ENCODE results near the gene SIVA1. TPM values are rescaled to one million over a fixed set of nuclear protein-coding genes. Genes with fewer than 3 reads are reported as not detected.
A peak's percentile ranks its signal among the peaks of the same experiment; 100 is the strongest.

SIVA1 gene
- polyA plus RNA-seq, 1 donor = 71.9 TPM

DNA sequence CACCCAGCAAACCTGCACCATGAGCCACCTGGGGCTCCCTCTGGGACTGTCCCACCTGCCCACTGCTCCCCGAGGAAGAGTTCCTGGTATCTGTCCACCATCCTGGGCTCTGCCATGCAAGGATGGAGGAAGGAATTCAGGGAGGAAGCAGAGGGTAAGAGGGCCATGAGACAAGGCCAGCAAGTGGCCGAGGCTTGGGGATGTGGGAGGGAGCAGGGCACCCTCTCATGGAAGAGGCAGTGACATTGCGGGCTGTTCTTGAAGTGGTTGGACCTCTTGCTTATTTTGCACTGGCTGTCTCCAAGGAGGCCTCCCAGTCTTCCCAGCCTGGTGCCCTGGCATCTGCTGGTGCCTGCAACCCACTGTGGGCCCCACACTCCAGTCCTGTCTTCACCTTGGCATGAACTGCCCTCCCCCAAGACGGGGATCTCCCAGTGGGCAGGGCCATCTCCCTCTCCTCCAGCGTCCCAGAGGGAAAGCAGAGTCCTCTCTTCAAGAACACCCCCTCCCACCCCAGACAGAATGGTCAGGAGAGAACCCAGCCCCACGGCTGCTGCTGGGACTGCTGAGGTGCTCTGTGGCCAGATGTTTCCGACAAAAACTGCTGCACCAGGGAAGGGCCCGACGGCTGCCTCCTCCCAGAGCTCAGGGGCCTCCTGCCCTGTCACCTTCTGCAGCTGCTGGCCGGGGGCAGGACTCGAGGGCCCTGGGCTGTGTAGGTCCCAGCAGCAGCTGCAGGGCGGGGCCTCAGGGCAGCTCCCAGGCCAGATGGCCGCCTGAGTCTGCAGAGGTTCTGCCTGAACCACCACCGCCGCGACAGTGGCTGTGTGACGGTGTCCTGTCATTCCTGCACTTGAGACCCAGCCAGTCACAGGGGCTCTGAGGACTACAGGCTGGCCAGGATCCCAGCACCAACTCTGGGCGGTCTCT is 44.4 kb downstream of the SIVA1 start:
- DNase-seq (ENCODE audit: low read depth) = no peak

GRCh38 chr14:104798300-104799243 is 45.6 kb downstream of the SIVA1 start:
- DNase-seq (ENCODE audit: low read depth) = no peak

DNA sequence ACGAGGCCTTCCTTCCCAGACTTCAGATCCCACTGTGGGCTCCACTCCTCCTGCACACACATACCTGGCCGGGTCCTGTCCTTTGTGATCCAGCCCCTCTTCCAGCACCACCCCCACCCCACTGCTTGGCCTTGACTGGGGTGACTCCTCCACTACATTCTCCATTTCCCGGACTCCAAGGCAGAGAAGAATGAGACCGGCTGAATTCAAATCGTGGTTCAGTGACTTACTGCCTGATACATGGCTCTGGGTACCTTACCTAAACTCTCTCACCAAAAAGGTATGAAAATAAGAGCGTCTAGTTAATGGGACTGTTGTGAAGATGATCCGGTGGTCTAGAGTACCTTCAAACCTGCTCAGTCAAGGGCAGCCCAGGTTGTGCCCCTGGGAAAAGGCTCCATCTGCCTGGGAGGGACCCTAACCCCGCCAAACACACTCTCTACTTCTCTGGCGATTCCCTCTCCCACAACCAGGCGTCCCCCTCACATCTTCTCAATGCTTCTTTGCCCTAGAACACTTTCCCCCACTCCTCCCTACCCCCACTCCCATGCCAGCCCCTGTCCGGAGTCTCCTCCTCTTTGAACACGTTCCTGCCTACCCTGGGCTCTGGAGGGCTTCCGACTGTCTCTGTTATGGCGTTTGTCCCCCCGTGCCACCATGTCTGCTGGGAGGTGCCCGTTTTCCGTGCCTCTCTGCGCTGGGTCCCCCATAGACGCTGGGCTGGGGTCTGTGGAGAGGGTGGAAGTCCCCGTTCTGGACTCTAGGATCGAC is 46.5 kb downstream of the SIVA1 start:
- DNase-seq (ENCODE audit: low read depth) = no peak

DNA sequence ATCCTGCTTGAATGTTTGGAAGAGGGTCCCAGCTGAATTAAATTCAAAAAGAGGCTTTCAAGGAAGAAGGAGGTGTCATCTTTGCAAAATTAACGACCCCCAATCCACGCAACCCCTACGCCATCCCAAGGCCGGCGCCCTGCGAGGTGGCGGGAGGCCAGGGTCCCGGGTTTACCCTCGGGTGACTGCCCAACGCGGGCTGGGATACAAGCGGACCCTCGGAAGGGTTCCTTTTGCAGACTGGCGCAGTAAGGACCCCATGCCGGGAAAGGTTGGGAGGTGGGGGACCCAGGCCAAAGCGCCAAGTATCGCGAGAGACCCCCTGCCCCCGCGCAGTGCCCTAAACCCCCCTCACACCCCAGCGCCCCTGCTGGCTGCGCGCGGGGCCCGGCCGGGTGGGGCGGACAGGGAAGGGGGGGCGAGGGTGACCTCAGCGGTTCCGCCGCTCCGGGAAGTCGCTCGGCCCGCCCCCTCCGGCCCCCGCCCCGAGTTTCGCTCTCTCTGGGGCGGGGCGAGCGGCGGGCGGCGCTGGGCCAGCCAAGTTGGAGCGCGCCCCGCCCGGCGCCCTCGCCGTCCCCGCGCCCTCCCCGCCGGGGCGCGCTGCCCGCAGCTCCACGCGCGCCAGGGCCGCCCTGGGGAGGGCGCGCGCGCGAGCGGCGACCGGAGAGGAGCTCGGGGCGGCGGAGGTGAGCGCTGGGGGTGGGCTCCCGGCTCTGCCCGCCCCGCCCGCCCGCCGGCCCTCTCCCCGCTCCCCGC is 47.2 kb downstream of the SIVA1 start:
- peak; percentile 22 for DNase-seq (ENCODE audit: low read depth)

GRCh38 chr14:104800771-104801519 is 48.0 kb downstream of the SIVA1 start, which contains the start of gene ZBTB42:
ZBTB42 (plus strand) TSS chr14:104801101; CDS start chr14:104801198, 97 bp downstream.
- no peak for DNase-seq (ENCODE audit: low read depth)

- DNase-seq (ENCODE audit: low read depth) = no peak
Measured at GRCh38 chr14:104801520-104802393, 48.8 kb downstream of the SIVA1 start.

DNA sequence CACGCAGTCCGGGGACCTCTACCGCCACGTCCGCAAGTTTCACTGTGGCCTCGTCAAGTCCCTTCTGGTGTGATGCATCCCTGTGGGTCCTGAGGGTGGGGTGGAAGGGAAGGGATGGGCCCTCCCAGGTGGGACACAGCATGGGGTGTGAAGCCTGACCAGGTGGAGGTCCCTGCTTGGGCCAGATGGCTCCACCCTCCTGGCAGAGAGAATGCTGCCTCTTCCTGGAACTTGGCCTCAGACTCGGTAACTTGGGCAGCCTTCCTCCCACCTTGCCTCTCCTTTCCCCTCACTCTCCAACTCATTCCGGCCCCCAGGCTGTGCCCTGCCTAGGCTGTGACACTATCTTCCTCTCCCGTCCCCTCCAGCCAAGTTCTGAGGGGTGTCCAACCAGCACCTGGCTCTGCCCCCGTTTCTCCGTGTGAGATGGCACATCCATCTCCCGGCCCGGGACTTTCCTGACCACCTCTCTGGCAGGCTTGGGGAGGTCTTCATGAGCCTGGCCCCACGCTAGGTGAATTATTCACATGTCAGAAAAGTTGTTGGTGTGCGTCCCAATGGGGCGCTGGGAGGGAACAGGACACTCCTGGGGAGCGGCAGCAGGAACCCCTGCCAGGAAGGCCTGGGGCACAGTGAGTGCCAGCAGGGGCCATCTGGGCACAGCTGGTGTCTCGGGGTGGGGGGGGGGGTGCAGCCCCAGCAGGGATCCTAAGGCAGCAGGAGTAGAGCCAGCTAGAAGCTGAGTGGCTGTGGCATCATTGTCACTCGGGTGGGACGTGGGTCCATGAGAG is 49.6 kb downstream of the SIVA1 start:
- DNase-seq (ENCODE audit: low read depth) = no peak

DNA sequence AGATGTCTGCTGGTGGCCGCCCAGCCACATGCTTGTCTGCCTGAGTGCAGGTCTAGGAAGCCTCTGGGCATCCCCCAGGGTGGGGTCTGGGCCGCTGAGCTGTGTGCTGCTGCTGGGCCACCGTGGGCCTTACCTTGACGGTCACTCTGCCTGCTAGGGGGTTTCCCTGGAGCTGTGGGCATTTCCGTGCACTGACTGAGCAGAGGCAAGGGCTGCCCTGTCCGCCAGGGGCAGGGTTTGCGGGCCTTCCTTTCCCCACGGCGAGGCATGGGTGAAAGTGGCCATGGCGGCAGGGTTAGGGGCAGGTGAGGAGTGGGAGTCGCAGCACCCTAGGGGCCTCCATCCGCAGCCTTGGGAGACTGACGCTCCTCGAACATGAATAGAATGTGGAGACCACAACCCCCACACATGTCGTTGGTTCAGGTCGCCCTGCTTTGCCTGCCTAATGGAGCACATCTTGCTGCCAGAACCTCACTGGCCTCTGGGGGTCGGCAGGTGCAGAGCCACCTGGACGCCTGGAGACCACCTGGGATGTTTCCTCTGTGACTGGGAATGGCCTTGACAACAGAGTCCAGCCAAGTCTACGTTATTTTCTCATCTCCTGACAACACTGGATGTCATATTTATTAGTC is 50.4 kb downstream of the SIVA1 start:
- no peak for DNase-seq (ENCODE audit: low read depth)

DNA sequence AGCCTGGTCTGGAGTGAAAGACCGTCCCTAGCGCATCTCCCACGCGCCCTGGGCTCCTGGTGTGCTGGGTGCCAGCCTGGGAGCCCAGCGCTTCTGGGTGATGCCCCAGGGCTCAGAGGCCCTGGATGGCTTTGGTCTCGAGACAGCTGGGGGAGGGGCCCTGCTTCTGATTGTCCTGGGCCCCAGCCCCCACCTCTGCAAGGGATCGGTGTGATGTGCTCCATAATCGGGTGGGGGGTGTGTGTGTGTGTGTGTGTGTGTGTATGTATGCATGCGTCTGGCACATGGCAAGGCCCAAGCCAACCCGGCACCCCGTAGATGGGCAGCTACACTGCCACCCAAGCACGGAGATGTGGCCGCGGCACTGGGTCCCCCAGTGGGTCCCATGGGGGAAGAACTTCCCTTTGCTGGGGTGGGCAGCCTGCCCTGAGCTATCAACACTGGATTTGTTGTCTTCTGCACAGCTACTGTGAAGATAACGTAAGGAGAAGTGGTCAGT is 51.0 kb downstream of the SIVA1 start:
- no peak for DNase-seq (ENCODE audit: low read depth)

- no peak for DNase-seq (ENCODE audit: low read depth)
Measured at GRCh38 chr14:104804481-104805325, 51.8 kb downstream of the SIVA1 start.

DNA sequence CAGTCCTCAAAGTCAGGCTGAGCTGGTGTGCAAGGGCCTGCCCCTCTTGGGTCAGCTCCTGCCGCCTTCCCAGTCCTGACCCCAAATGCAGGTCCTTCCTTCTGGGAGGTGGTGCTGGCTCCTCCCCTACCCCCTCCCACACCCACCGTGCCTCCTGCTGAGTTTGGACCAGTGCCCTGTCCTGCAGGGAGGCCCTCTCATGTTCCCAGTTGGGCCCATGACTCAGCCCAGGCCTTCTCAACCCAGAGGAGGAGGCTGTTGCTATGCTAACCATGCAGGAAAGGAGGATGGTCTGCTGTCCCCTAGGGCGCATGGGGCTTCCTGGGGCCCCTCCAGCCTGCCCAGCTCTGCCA is 52.4 kb downstream of the SIVA1 start:
- DNase-seq (ENCODE audit: low read depth) = no peak

DNA sequence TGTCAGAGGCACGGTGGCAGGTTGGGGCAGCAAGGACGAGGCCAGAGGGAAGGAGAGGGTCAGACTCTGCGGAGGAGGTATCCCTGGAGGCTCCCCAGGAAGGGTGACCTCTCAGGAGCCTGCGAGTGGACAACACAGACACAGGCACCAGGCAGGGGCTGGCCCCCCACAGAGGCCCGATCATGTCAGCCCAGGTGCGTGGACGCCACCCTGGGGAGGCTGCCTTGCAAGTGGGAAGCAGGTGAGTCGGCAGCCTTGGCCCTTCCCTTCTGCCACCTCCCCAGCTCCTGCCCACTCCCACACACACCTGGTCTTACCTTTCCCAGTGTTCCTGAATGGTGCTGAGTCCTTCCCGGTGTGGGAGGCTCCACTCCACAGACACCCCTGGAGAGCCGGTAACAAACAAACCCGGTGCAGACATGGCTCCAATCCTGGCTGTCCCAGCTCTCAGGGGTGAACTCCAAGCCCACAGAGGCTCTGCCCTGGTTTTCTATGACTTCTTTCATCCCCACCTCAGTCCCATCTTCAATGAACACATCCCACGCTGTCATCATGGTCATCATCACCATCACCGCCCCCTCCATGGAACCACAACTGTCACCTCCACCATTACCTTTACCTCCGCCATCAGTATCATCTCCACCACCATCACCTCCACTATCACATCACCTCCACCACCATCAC is 53.1 kb downstream of the SIVA1 start:
- no peak for DNase-seq (ENCODE audit: low read depth)

DNA sequence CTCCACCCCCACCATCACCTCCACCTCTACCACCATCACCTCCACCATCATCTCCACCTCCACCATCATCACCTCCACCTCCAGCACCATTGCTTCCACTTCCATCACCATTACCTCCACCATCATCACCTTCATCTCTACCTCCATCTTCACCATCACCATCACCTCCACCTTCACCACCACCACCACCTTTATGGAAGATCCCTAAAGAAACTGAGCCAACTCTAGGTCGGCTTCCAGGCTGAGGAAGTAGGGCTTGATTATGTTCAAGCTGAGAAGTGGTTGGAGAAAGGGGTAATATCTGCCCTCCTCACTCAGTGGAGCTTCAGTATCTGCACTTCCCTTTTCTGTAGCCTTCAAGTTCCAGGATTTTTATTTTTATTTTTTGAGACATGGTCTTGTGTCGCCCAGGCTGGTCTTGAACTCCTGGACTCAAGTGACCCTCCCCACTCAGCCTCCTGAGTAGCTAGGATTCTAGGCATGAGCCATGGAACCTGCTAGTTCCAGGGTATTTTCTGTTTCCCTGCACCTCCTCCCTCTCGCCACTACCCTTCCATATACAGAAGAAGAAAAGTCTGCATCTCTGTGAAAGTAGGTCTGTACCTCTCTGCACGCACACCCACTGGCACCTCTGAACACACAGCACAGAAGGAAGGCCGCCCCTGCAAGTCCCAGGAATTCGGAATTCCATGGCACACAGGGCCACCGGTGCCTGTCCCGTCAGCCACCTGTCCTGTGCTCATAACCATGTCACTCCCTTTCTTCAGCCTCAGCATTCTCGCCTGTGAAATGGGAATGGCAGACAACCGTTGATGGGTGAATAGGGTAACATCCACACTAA is 53.9 kb downstream of the SIVA1 start:
- no peak for DNase-seq (ENCODE audit: low read depth)

DNA sequence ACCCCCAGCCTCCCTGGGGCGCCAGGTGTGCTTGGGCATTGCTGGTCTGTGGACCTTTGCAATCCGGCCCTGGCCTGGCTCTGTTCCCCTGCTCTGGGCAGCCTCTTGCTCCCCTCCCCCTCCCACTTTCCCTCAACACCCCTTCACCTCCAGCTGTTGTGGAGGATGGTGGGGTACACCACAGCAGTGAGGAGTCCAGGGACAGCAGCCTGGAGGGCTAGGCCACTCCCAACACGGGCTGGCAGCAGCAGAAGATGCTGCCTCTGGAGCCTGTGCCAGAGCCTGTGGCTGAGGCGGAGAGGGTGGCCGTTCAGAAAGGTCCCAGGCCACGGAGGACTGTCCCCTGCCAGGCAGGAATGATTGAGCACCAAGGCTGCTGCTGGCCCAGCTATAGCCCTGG is 55.5 kb downstream of the SIVA1 start:
- no peak for DNase-seq (ENCODE audit: low read depth)
